ENCODE measurements around the gene ARMH3. TPM values are rescaled to one million over a fixed set of nuclear protein-coding genes. Genes with fewer than 3 reads are reported as not detected.

The ARMH3 gene
- total RNA-seq, 1 donor from 2014 or later = 4.8 TPM

DNA sequence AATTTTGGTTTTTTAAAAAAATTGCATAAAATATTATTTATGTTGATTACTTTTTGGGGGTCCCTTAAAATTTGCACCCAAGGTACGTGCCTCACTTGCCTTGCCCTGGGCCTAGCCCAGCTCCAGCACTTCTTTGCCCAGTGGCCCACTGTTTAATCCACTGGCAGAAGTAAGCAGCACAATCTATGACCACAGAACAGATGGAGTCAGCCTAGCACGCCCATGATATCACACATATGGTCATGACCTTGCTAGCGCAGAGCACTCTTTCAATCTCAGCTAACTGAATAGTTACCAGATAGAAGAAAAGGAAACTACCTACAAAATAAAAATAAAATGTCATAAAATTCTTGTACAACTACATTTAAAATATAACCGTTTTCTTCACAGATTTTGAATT is 243.4 kb downstream of the ARMH3 start:
- DNase-seq (ENCODE audit: low read depth in 2 of 2) = no peak

DNA sequence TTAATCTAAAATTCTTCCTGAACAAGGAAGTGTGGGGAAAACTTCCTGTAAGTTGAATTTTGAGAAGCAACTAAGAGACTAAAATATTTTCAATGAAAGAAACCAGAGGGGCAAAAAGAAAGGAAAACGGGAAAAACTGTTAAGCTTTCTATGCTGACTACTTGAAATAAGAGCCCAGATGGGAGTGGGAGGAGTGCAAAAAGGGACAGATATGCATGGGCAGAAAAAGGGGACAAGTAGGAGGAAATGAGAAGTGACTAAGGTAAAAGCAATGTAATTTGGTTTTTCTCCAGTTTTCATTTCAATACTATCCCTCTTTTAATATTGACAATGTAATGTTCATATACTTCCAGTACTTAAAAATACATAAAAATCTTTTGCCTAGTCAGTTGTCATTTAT is 248.8 kb downstream of the ARMH3 start:
- DNase-seq (ENCODE audit: low read depth in 2 of 2) = no peak

DNA sequence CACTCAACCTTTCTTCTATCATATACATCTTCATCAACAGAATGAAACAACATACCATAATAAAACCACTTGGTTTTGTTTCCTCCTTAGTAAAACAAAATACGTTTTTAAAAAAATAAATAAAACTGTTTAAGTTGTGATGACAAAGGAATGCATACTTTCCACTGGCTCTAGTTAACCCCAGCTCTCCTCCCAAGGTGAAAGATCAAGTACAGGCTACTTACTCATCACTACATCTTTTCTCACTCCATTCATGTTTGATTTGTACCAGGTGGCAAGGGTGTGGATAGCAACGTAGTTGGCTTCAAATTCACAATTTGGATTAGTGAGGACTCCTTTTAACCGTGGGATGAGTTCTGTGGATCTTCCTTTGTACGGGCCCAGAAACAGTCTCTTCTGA is 252.5 kb downstream of the ARMH3 start:
- DNase-seq (ENCODE audit: low read depth in 2 of 2) = no peak

DNA sequence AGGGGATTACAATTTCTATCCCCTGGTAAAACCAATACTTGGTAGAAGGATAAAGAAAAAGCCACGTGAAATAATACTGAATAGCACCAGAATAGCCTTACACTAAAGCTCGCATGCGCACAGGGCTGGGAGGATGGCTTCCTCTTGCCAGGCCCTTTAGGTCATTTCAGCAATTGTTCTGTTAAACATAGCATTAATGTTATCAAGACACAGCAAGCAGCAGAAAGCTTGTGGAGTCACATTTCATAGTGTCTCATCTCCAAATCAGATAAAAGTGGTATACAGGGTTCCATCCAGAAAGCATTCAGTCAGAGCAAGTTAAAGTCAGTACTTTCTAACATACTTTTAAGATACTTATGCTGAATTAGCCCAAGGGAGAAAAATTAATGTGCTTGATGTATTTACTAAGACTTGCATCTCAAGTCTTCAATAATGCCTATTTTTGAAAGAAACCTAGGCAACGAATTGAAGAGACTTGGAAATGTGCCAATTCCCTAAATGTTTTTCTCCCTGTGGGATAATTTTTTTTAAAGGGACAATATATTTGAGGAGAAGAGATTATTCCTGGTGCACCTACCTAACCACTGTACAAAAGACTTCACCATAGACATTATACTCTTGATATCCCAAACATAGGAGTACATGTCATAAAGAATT is 258.4 kb downstream of the ARMH3 start:
- no peak for DNase-seq (ENCODE audit: low read depth in 2 of 2)

Other genes starting within 250 kb of the ARMH3 start
- gene OGA, start 237.7 kb downstream of the ARMH3 start, total RNA-seq = 43.8 and 64.3 TPM in 2 replicates
- under 0.01 and 0.20 TPM in 2 replicates for gene KCNIP2, start 212.4 kb downstream of the ARMH3 start, total RNA-seq
- gene HPS6, start 9.2 kb upstream of the ARMH3 start, total RNA-seq = 22.7 and 31.5 TPM in 2 replicates
- gene LDB1, start 64.2 kb upstream of the ARMH3 start, total RNA-seq = 31.4 and 41.1 TPM in 2 replicates
- 5.7 and 8.9 TPM in 2 replicates for gene PPRC1, start 76.9 kb upstream of the ARMH3 start, total RNA-seq
- 15.7 and 18.3 TPM in 2 replicates for gene NOLC1, start 96.2 kb upstream of the ARMH3 start, total RNA-seq
- not detected in 2 replicates for gene ELOVL3, start 170.1 kb upstream of the ARMH3 start, total RNA-seq
- not detected in 2 replicates for gene PITX3, start 185.3 kb upstream of the ARMH3 start, total RNA-seq
- 10.3 and 10.9 TPM in 2 replicates for gene GBF1, start 189.4 kb upstream of the ARMH3 start, total RNA-seq